ENCODE results near the gene CCM2.

Gene CCM2

DNA sequence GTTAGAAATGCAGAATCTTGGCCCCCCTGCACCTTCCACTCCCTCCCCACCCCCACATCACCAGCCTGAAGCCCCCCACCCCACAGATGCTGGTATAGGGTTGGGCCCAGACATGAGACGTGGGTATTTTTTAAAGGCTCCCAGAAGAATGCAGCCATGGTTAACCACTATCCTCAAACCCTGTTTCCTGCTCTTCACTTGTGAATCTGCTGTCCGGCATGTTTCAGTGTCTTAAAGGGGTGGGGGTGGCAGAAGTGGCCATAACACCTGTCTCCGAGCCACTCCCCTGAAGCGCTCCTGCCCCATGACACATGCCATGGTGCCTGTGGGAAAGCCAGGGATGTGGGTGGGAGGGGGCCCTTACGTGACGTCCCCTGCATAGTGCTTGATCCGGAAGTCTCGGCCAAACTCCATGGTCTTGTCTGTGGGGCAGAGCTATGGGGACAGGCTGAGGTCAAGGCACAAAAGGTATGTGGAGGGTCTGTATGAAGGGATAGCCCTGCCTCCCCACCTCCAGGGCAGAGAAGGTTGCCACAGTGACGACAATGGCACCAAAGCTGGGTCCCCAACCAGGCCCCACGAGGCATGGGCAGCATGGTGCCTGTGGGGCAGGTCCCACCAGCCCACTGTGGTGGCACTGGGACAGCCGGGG lies 30.8 kb upstream of the CCM2 start:
- no peak for DNase-seq

- DNase-seq, result no peak
Measured at GRCh38 chr7:44969701-44970522, 30.1 kb upstream of the CCM2 start.

- no peak for DNase-seq
Measured at GRCh38 chr7:44970523-44971051, 29.4 kb upstream of the CCM2 start.

- DNase-seq, result no peak
Measured at GRCh38 chr7:44971188-44971901, 28.7 kb upstream of the CCM2 start.

DNA sequence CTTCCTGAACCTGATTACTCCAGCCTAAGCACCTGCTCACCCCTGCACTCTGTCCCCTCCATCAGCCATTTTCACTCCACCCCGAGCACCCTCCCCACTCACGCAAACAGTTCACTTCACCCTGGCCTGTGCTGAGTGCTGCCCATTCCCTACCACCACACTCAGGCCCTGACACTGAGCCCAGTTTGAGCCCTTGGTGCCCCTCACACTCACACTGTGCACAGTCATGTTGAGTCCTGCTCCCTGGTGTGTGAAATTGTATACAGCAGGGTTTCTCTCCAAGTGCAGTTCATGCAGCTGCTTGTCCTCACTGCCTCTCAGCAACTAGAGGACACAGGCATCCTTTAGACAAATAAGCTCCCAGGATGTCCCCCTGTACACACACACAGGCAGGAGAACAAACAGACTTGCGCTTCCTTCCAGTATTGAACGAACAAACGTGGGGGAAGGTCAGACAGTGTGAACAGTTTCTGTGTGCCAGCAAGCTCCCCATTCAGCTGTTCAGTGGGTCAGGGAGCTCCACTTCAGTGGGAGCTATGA lies 28.0 kb upstream of the CCM2 start:
- no peak for DNase-seq

DNA sequence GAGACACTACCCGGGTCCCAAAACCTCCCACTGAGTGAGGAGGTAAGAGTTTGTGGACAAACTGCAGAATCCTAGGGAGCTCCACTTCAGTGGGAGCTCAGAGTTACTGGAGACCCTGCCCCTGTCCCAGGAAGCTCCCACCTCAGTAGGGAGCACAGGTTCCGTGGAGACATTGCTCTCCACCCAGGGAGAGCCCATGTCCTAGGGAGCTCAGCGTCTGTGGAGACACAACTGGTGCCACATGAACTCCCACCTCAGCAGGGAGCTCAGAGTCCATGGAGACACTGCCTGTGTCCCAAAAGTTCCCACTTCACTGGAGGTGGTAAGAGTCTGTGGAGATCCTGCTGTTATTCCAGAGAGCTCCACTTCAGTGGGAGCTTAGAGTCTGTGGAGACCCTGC lies 27.4 kb upstream of the CCM2 start:
- DNase-seq, result peak; percentile 8

DNA sequence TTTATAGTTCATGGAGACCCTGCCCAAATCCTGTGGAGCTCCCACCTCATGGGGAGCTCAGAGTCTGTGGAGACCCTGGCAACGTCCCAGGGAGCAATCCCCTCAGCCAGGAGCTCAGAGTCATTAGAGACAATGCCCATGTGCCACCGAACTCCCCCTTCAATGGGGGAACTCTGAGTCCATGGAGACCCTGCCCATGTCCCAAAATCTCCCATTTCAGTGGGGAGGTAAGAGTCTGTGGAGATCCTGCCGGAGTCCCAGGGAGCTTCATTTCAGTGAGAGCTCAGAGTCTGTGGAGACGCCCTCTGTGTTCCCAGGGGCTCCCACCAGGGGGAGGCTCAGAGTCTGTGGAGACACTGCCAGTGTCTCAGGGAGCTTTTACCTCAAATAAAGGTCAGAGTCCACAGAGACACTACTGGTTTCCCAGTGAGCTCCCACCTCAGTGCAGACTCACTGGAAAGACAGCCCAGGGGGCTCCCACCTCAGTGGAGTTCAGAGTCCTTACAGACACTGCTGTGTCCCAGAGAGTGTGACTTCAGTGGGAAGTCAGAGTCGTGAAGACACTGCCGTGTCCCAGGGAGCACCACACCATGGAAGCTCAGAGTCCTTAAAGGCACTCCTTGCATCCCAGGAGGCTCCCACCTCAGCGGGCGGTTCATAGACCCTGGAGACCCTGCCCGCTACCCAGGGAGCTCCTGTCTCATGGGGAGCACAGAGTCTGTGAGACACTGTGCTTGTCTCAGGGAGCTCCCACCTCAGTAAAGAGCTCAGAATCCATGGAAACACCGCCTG lies 26.2 kb upstream of the CCM2 start:
- no peak for DNase-seq

- DNase-seq, result no peak
Measured at GRCh38 chr7:44974549-44974948, 25.5 kb upstream of the CCM2 start.

GRCh38 chr7:44975331-44976039 lies 24.5 kb upstream of the CCM2 start:
- no peak for DNase-seq

DNA sequence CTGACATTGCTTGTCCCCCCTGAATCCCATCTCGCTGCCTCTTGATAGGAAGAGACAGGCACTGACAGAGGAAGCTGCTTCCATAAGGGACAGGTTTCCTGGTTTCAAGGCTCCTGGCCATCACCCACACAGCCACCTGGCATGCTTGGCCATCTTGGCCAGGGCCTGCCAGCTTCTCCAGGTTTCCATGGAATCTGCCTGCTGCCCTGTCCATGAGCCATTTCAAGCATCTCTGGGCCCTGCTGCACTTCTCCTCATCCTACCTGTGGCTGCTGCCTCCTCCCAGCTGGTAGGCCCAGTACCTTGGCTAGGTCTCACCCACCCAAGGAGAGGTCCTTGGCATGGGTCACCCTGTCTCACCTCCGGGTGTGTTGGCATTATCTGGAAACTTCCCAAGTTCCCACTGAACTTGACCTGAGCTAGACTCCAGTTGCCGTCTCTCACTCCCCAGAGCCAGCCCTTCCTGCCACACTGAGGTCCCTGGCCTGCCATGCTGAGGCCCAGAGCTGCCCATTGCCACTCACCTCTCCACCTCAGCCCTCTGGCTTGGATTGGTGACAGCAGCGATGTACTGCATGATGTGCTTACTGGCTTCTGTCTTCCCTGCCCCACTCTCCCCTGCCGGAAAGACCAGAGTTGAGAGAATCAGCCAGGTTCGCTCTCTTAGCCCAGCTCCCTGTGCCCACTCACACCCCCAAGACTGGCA lies 23.8 kb upstream of the CCM2 start:
- no peak for DNase-seq

DNA sequence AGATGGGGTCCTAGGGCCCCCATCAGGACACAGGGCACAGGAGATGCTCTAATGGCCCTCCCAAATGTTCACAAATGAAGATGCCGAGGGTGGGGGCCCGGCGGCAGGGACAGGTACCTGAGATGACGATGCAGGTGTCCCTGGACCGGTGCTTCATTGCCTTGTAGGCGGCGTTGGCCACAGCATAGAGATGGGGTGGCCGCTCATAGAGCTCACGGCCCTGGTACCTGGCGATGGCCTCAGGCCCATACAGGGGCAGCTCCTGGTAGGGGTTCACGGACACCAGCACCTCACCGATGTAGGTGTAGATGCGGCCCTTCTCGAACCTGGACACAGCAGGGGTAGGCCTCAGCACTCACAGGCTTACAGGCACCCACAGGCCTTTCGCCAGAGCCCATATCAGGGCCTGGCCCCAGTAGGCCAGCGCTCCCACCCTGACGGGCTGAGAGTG lies 23.2 kb upstream of the CCM2 start:
- no peak for DNase-seq

DNA sequence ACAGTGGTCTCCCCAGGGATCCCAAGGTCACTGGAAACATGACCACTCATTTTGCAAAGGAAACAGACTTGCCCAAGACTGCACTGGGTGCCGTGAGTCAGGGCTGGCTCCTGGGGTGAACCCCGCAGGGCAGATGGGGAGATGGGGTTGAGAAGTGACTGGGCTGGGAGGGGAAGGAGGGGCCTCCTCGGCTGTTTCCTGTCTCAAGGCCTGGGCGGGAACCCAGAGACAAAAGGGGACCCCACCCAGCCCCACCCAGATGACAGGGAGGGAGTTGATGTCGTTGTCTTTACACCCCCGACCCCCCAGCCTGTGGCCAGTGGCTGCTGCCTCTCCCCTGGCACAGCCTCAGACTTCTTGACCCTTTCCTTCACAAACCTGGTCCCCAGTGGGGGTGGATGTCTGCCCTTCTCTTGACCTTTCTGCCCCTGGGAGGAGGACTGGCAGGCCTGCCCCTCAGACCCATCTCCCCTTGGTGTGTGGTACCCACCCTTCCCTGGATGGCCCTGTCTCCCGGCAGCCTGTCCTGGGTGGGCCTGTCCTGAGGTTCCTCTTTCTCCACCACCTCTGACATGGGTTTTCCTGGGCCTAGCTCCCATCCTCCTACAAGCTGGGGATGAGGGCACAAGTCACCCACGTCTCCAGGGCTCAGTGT lies 22.6 kb upstream of the CCM2 start:
- no peak for DNase-seq

GRCh38 chr7:44977959-44978335 lies 22.1 kb upstream of the CCM2 start:
- DNase-seq, result no peak

GRCh38 chr7:44978511-44979366 lies 21.3 kb upstream of the CCM2 start, which contains the start of gene MYO1G:
MYO1G (minus strand) TSS chr7:44979015; CDS start chr7:44978961, 54 bp downstream.
- peak; percentile 53 for DNase-seq

- DNase-seq, result no peak
Measured at GRCh38 chr7:44979481-44980392, 20.3 kb upstream of the CCM2 start.

- peak; percentile 48 for DNase-seq
Measured at GRCh38 chr7:44980393-44981034, 19.5 kb upstream of the CCM2 start.

DNA sequence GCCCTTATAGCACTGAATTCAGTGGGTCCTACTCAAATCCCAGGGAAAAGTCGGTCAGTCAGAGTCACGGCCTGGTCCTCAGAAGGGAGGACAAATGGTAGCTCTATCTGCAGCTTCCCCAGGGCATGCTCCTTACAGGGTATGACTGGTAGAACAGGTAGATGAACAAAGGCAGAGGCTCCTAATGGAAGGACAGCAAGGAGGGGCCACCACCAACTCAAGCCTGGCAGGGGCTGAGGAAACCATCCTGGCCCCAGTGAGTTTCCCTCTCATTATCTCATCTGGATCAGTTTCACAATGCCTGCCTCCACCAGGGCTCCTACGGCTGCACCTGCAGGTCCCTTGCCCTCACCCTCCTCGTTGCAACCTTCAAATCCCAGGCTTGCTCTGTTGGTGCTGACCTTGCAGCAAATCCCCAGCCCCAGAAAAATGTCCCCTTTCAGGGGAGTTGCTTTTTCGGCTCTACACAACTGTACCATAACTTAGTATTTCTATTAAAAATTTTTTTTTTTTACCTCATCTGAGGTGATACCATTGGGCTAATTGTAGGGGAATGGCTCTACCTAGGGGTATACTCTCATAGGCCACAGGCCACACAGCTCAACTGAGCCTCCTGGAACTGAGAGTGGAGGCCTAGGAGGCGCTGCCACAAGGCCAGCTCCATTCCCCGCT lies 18.8 kb upstream of the CCM2 start:
- no peak for DNase-seq
